Adrenal gland (tissue), 12 donors: ENCODE measurements around the gene RALGPS1. TPM values are rescaled to one million over a fixed set of nuclear protein-coding genes. Genes with fewer than 3 reads are reported as not detected.

Experiments used
- DNase-seq, 7 donors: peaks; one replicate each; pipeline ENCODE4 v3.0.0-alpha.2; 2019 to 2020
- H3K27ac ChIP-seq, 5 donors: fragments of 200-600 bp; sonication (generic) in 4 of 5; 1 replicate in 3 of 5; 2 replicates in 2 of 5; pipeline versions ENCODE4 v1.5.1 to v1.8.0; 2016 to 2020; ENCODE audit warnings: mild to moderate bottlenecking in 1 of 5
- H3K27me3 ChIP-seq: fragments of 200-600 bp; 2 replicates; pipeline ENCODE4 v1.8.0; 2021
- H3K36me3 ChIP-seq, 2 donors: fragments of 200-600 bp; replicated peaks in 1 of 2; 1 replicate in 1 of 2; 2 replicates in 1 of 2; pipeline versions ENCODE4 v1.5.1 to v1.8.0; 2018 to 2022
- H3K4me1 ChIP-seq, 2 donors: fragments of 200-600 bp; replicated peaks in 1 of 2; 1 replicate in 1 of 2; 2 replicates in 1 of 2; pipeline versions ENCODE4 v1.5.1 to v1.8.0; 2018 to 2021
- H3K4me3 ChIP-seq, 4 donors: fragments of 200-600 bp; sonication (generic) in 3 of 4; one replicate each; pipeline ENCODE4 v1.5.1; 2016 to 2018
- H3K9me3 ChIP-seq, 3 donors: fragments of 200-600 bp; sonication (generic) in 1 of 3; replicated peaks in 1 of 3; 1 replicate in 2 of 3; 2 replicates in 1 of 3; pipeline versions ENCODE4 v1.5.1 to v1.8.0; 2016 to 2021
- CTCF ChIP-seq, 6 experiments: fragments of 450-650 bp in 4 of 6; fragments of 200-600 bp in 2 of 6; sonication (generic) in 1 of 6; IDR thresholded peaks; 1 replicate in 5 of 6; 2 replicates in 1 of 6; pipeline versions ENCODE4 v1.5.1 to v1.8.0; 2016 to 2021; ENCODE audit warnings: antibody characterized with exemption in 6 of 6, mild to moderate bottlenecking in 2 of 6, moderate library complexity in 1 of 6
- POLR2A ChIP-seq, 2 donors: fragments of 450-650 bp; IDR thresholded peaks; one replicate each; pipeline ENCODE4 v1.6.1; 2017; ENCODE audit warnings: antibody characterized with exemption in 2 of 2, mild to moderate bottlenecking in 2 of 2, moderate library complexity in 1 of 2
- WGBS, 4 donors: extraction: QIAGEN DNeasy Blood & Tissue Kit in 2 of 4; methylation state at CpG; one replicate each; pipeline versions ENCODE4 v1.1.5 to v1.1.7; 2013 to 2017; 5-methylcytosine and 5-hydroxymethylcytosine counted together
- intact Hi-C, 2 donors: fragments of 100-400 bp; cut with DNase I; formaldehyde crosslinking; loops; one replicate each; pipeline versions ENCODE4 v1.14.1 to v1.15.0; 2022 to 2023
- polyA plus RNA-seq, 3 donors: library from polyadenylated mRNA; stranded (reverse); fragments of 200-250 nt in 2 of 3; fragments of 350-450 nt in 1 of 3; fragmentation: Illumina TruSeq in 1 of 3; extraction: RNeasy Lipid Tissue Mini Kit (QIAGEN cat#74804) in 1 of 3; gene quantifications; one replicate each; pipeline ENCODE4 v1.2.3, GENCODE V29; 2013 to 2014
- total RNA-seq, 9 donors: library from RNA; depleted of rRNA in 4 of 9; stranded (reverse); fragments of >200 nt in 4 of 9; fragments of 120-200 nt in 1 of 9; fragmentation: NEBNext Ultra II Directional in 1 of 9; extraction: Animal tissue kit (Norgen Biotek cat#: 25700) in 1 of 9; gene quantifications; one replicate each; pipeline versions ENCODE4 v1.1.0 to v1.2.4, GENCODE V29; 2013 to 2023
- donor health status: healthy with polysubstance abuse.
- donor health status: Bipolar disorder and iron deficiency.
- donor health status: DM: yes; HTN: yes; CAD: no.
- donor health status: DM: no; HTN: no; CAD: no.
- donor health status: DM: no; HTN: no; CAD: no.
- donor health status: DM: yes; HTN: yes; CAD: no.

The RALGPS1 gene
- total and polyA plus RNA-seq, 12 donors, result 2.8 to 9.9 (median 5.1) TPM

GRCh38 chr9:127049044-127049443 is 134.5 kb downstream of the RALGPS1 start:
- Histone ChIP-seq H3K27ac (peak overlapping the region in 2 of 5 donors; percentile 50 to 59), H3K27me3 (no peaks in the 10 kb centered on the region), H3K36me3 (no peaks in the 10 kb centered on the region), H3K4me3 (no peak overlapping the region), H3K9me3 (no peaks in the 10 kb centered on the region), H3K4me1 (peaks cover 0 to 32% of the 10 kb centered on the region in 2 donors)
- intact Hi-C loops, result no loop called here
- peak; percentile 32 to 78 (median 54) for DNase-seq
- 45 to 63% (median 56%) methylated on average over 4 of the region's 4 CpGs for WGBS, 4 donors
- TF ChIP-seq POLR2A (IDR thresholded peaks at IDR 0.05) (no peak), CTCF (IDR thresholded peaks at IDR 0.05) (peak in 3 of 6 experiments; percentile 29 to 40 (median 31))

- peak in 1 of 7 donors; percentile 41 for DNase-seq
- 91 to 96% (median 91%) methylated on average over 7 to 8 of the region's 8 CpGs for WGBS, 4 donors
- H3K4me1 ChIP-seq, result peaks cover 0 to 32% of the 10 kb centered on the region in 2 donors
- H3K4me3 ChIP-seq, result no peak overlapping the region
- H3K36me3 ChIP-seq, result no peaks in the 10 kb centered on the region
- intact Hi-C loops, result no loop called here
- H3K9me3 ChIP-seq, result no peaks in the 10 kb centered on the region
- H3K27ac ChIP-seq, result peak overlapping the region in 2 of 5 donors; percentile 50 to 59
- no peaks in the 10 kb centered on the region for H3K27me3 ChIP-seq
- TF ChIP-seq POLR2A (IDR thresholded peaks at IDR 0.05) (no peak), CTCF (IDR thresholded peaks at IDR 0.05) (no peak)
These were observed 135.0 kb downstream of the RALGPS1 start for GRCh38 chr9:127049581-127049980.

- Histone ChIP-seq H3K9me3 (no peaks in the 10 kb centered on the region), H3K27ac (no peak overlapping the region), H3K36me3 (no peaks in the 10 kb centered on the region), H3K4me3 (no peak overlapping the region), H3K4me1 (peaks cover 0 to 32% of the 10 kb centered on the region in 2 donors), H3K27me3 (no peaks in the 10 kb centered on the region)
- DNase-seq, result peak in 1 of 7 donors; percentile 45
- 94 to 100% (median 98%) methylated on average over 3 of the region's 3 CpGs for WGBS, 4 donors
- intact Hi-C loops, result no loop called here
- TF ChIP-seq POLR2A (IDR thresholded peaks at IDR 0.05), result no peak
- no peak for TF ChIP-seq CTCF (IDR thresholded peaks at IDR 0.05)
These were observed 135.6 kb downstream of the RALGPS1 start for GRCh38 chr9:127050152-127050551.

GRCh38 chr9:127050591-127051001 is 136.0 kb downstream of the RALGPS1 start:
- Histone ChIP-seq H3K27ac (no peak overlapping the region), H3K27me3 (no peaks in the 10 kb centered on the region), H3K4me1 (peaks cover 0 to 32% of the 10 kb centered on the region in 2 donors), H3K9me3 (no peaks in the 10 kb centered on the region), H3K36me3 (no peaks in the 10 kb centered on the region), H3K4me3 (no peak overlapping the region)
- TF ChIP-seq POLR2A (IDR thresholded peaks at IDR 0.05) (no peak), CTCF (IDR thresholded peaks at IDR 0.05) (no peak)
- peak in 1 of 7 donors; percentile 23 for DNase-seq
- intact Hi-C loops, result no loop called here
- 86 to 94% (median 92%) methylated on average over 7 of the region's 7 CpGs for WGBS, 4 donors
